OCI-LY7 (cell line): ENCODE data around the gene EDAR. TPM values are rescaled to one million over a fixed set of nuclear protein-coding genes. Genes with fewer than 3 reads are reported as not detected.

Experiments used
- BruUV-seq: library from RNA; stranded (reverse); fragments of 400-500 nt; replicated peaks from 2 replicates; lab custom pipeline; 2021; lab: Mats Ljungman, UMichigan
- CTCF ChIA-PET: fragments of 300-600 bp; sonication (Branson Sonifier 250); formaldehyde crosslinking; loops from one replicate; lab custom pipeline; 2022; ENCODE audit warnings: antibody characterized with exemption; ENCODE audit not compliant: unreplicated experiment; lab: Charles Lee
- POLR2A ChIA-PET: fragments of 300-600 bp; sonication (Branson Sonifier 250); formaldehyde crosslinking; loops from one replicate; lab custom pipeline; 2022; ENCODE audit warnings: antibody characterized with exemption; lab: Charles Lee
- DNase-seq: peaks from one replicate; pipeline ENCODE4 v3.0.0-alpha.2; 2015; ENCODE audit warnings: low spot score
- H2AFZ ChIP-seq: fragments of 200-600 bp; sonication (generic), shearing (Covaris generic); 2 replicates; pipeline ENCODE4 v1.6.1; 2014; ENCODE audit warnings: mild to moderate bottlenecking, antibody characterized with exemption, low read length, moderate library complexity
- H3K27ac ChIP-seq: fragments of 200-600 bp; sonication (generic); 2 replicates; pipeline ENCODE4 v1.5.1; 2014; ENCODE audit warnings: mixed run types, low read depth, mild to moderate bottlenecking, moderate library complexity, low read length, inconsistent platforms; ENCODE audit not compliant: poor library complexity, severe bottlenecking
- H3K36me3 ChIP-seq: fragments of 200-600 bp; sonication (generic); 2 replicates; pipeline ENCODE4 v1.6.1; 2014; ENCODE audit warnings: mild to moderate bottlenecking, antibody characterized with exemption, low read length, moderate library complexity, mixed read lengths; ENCODE audit not compliant: insufficient read depth
- H3K4me1 ChIP-seq: fragments of 200-600 bp; sonication (generic); 2 replicates; pipeline ENCODE4 v1.5.1; 2014; ENCODE audit warnings: mild to moderate bottlenecking, low read length; ENCODE audit not compliant: insufficient read depth, poor library complexity, severe bottlenecking
- H3K4me2 ChIP-seq: fragments of 200-600 bp; sonication (generic); 2 replicates; pipeline ENCODE4 v1.6.1; 2014; ENCODE audit warnings: mild to moderate bottlenecking, low read length
- H3K4me3 ChIP-seq: fragments of 200-600 bp; sonication (generic); 2 replicates; pipeline ENCODE4 v1.5.1; 2014; ENCODE audit warnings: mild to moderate bottlenecking, low read depth, low read length; ENCODE audit not compliant: poor library complexity, severe bottlenecking
- H3K79me2 ChIP-seq: fragments of 200-600 bp; sonication (generic); 2 replicates; pipeline ENCODE4 v1.6.1; 2016; ENCODE audit warnings: low read depth, mild to moderate bottlenecking, low read length, moderate library complexity, mixed read lengths; ENCODE audit not compliant: insufficient read depth
- H3K9me2 ChIP-seq: fragments of 200-600 bp; sonication (generic); 2 replicates; pipeline ENCODE4 v1.6.1; 2016; ENCODE audit warnings: mild to moderate bottlenecking, low read length, mixed read lengths; ENCODE audit not compliant: insufficient read depth
- H3K9me3 ChIP-seq: fragments of 200-600 bp; sonication (generic); 2 replicates; pipeline ENCODE4 v1.6.1; 2014; ENCODE audit warnings: mild to moderate bottlenecking, mixed run types, low read length, mixed read lengths
- H4K20me1 ChIP-seq: fragments of 200-600 bp; sonication (generic); 2 replicates; pipeline ENCODE4 v1.6.1; 2014; ENCODE audit warnings: mild to moderate bottlenecking, antibody characterized with exemption, low read length, moderate library complexity, mixed read lengths; ENCODE audit not compliant: insufficient read depth
- CTCF ChIP-seq: fragments of 200-600 bp; sonication (generic); conservative IDR thresholded peaks from 2 replicates; pipeline ENCODE4 v1.5.1; 2014; ENCODE audit warnings: mild to moderate bottlenecking, antibody characterized with exemption, low read length, moderate library complexity, mixed read lengths
- EZH2phosphoT487 ChIP-seq: fragments of 200-600 bp; sonication (generic); IDR thresholded peaks from 2 replicates; pipeline ENCODE4 v1.6.1; 2018; ENCODE audit warnings: low read depth, borderline replicate concordance, mild to moderate bottlenecking, mixed run types, antibody characterized with exemption, low read length, moderate library complexity, mixed read lengths
- intact Hi-C: fragments of 100-400 bp; cut with micrococcal nuclease; formaldehyde crosslinking; loops from one replicate; pipeline ENCODE4 v1.10.0; 2022; ENCODE audit not compliant: unreplicated experiment
- total RNA-seq, 2 experiments: library from RNA; depleted of rRNA in 1 of 2; stranded (reverse); fragments of >200 nt in 1 of 2; shearing (Covaris generic) in 1 of 2; gene quantifications; 2 replicates each; pipeline ENCODE4 v1.2.3, GENCODE V29; 2014 to 2022

The EDAR gene
- total RNA-seq, 2 experiments from 2014 or later = not detected

GRCh38 chr2:108918156-108918874, 70.7 kb downstream of the EDAR start:
- intact Hi-C loops = no loop called here
- no TSS peak for BruUV-seq
- TF ChIP-seq EZH2phosphoT487 (no peak), CTCF (no peak)
- Histone ChIP-seq H3K4me2 (no peak overlapping the region), H3K9me2 (no peaks in the 10 kb centered on the region), H3K79me2 (no peaks in the 10 kb centered on the region), H2AFZ (no peak overlapping the region), H3K4me1 (no peaks in the 10 kb centered on the region), H3K36me3 (no peaks in the 10 kb centered on the region), H3K4me3 (no peak overlapping the region), H4K20me1 (no peaks in the 10 kb centered on the region), H3K27ac (no peak overlapping the region), H3K9me3 (no peaks in the 10 kb centered on the region)
- ChIA-PET POLR2A (interaction anchor here (0.6 kb wide), 1 partner anchor 492 kb away, joined by 4 read pairs; no protein-coding TSS in a partner anchor), CTCF (no interaction called here)
- no peak for DNase-seq

GRCh38 chr2:108917526-108917925, 71.5 kb downstream of the EDAR start:
- H3K4me3 ChIP-seq = no peak overlapping the region
- no peaks in the 10 kb centered on the region for H4K20me1 ChIP-seq
- H3K4me1 ChIP-seq = no peaks in the 10 kb centered on the region
- no peaks in the 10 kb centered on the region for H3K79me2 ChIP-seq
- no peak for TF ChIP-seq CTCF
- no peak for TF ChIP-seq EZH2phosphoT487
- H3K27ac ChIP-seq = no peak overlapping the region
- no peaks in the 10 kb centered on the region for H3K9me2 ChIP-seq
- intact Hi-C loops = no loop called here
- ChIA-PET CTCF (no interaction called here), POLR2A (interaction anchor here (0.6 kb wide), 1 partner anchor 492 kb away, joined by 4 read pairs; no protein-coding TSS in a partner anchor)
- no TSS peak for BruUV-seq
- DNase-seq = no peak
- no peaks in the 10 kb centered on the region for H3K9me3 ChIP-seq
- H2AFZ ChIP-seq = no peak overlapping the region
- H3K4me2 ChIP-seq = no peak overlapping the region
- no peaks in the 10 kb centered on the region for H3K36me3 ChIP-seq

DNA sequence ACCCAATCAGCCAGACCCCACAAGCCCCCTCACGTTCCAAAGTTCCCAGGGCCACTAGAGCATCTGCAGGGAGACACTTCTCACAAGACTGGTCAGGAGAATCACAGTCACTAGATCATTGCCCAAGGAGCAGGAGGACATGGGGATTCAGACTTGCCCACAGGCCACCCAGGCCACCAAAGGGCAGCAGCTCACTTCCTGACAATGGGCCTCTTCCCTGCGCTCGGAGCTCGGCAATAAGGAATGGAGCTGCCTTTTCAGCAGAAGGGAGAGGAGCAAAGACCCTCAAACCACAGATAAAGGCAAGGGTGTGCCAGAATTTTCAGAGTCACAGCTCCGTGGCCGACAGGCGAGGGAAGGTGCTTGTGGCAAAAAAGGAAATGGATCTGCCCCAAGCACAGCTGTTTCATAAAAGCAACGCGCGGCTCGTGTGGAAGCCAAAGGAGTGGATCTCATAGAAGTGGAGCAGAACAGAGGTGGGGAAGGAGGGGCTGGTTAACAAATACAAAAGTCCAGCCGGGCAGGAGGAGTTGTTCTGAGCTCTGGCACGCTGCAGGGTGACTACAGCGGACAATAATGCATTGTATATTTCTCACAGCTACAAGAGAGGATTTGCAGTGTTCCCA, 72.1 kb downstream of the EDAR start:
- CTCF ChIA-PET = no interaction called here
- no peak overlapping the region for H3K27ac ChIP-seq

More for the DNA sequence above, 72.1 kb downstream of the EDAR start:
- no peaks in the 10 kb centered on the region for H3K4me1 ChIP-seq
- no peak for DNase-seq
- no peaks in the 10 kb centered on the region for H3K9me2 ChIP-seq
- no peak for TF ChIP-seq EZH2phosphoT487
- no peak for TF ChIP-seq CTCF
- no peak overlapping the region for H2AFZ ChIP-seq
- H3K36me3 ChIP-seq = no peaks in the 10 kb centered on the region
- no peak overlapping the region for H3K4me2 ChIP-seq
- intact Hi-C loops = no loop called here
- no peaks in the 10 kb centered on the region for H3K9me3 ChIP-seq
- no TSS peak for BruUV-seq
- H3K79me2 ChIP-seq = no peaks in the 10 kb centered on the region
- no peak overlapping the region for H3K4me3 ChIP-seq
- POLR2A ChIA-PET = no interaction called here
- H4K20me1 ChIP-seq = no peaks in the 10 kb centered on the region
